Keratinocyte (primary cell): ENCODE measurements around the gene FAM110D.

ENCODE experiments used
- CTCF ChIP-seq, 3 experiments: IDR thresholded peaks in 1 of 3; conservative IDR thresholded peaks in 1 of 3; optimal IDR thresholded peaks in 1 of 3; 2 replicates in 2 of 3; 3 replicates in 1 of 3; pipeline versions ENCODE3 to v1.5.1; 2011; ENCODE audit warnings: low read length in 3 of 3, mild to moderate bottlenecking in 3 of 3, moderate library complexity in 2 of 3, control low read depth in 1 of 3, inconsistent platforms in 1 of 3; ENCODE audit not compliant: insufficient read depth in 2 of 3; ENCODE audit errors: extremely low read depth in 1 of 3
- EZH2 ChIP-seq: IDR thresholded peaks from one replicate; pipeline ENCODE4 v1.6.1; 2012; ENCODE audit warnings: inconsistent platforms, mild to moderate bottlenecking, low read length, moderate library complexity

DNA sequence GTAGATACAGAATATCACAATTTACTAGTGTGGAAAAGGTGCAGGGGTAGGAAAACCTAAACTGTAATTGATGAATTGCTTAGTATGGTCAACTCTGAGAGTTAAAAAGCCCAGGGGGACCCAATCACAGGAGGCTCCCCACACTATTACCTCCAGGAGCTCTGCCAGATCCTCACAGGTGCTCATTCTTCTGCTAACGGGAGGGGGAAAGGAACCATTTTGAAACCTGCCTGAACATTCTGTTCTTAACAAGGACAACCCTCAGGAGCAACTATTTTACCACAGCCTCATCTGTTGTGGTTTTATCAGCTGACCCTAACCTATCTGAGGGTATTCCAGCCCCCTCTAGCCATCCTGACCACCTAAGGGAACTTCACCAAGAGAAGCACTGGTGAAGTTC, 28.2 kb upstream of the FAM110D start:
- TF ChIP-seq EZH2 (no peak), CTCF (optimal IDR thresholded peaks at IDR 0.05 in 1 of 3, IDR thresholded peaks at IDR 0.05 in 1 of 3, conservative IDR thresholded peaks at IDR 0.05 in 1 of 3; ENCODE audit: extremely low read depth in 1 of 3, insufficient read depth in 2 of 3, low read length in 3 of 3) (no peak)
